Myocyte (in vitro differentiated cells): ENCODE data around the gene AMIGO1. TPM values are rescaled to one million over a fixed set of nuclear protein-coding genes. Genes with fewer than 3 reads are reported as not detected.

Source experiments
- DNase-seq: peaks from one replicate; pipeline ENCODE4 v3.0.0-alpha.2; 2012; ENCODE audit warnings: low read depth
- polyA plus RNA-seq: library from polyadenylated mRNA; unstranded; fragments of >200 nt; gene quantifications from one replicate; pipeline ENCODE4 v1.2.1, GENCODE V29; 2012; ENCODE audit warnings: missing spikeins
- total RNA-seq: library from RNA; depleted of rRNA; stranded (reverse); fragments of >200 nt; gene quantifications from 2 replicates; pipeline ENCODE4 v1.2.3, GENCODE V29; 2014

The AMIGO1 gene, protein sequence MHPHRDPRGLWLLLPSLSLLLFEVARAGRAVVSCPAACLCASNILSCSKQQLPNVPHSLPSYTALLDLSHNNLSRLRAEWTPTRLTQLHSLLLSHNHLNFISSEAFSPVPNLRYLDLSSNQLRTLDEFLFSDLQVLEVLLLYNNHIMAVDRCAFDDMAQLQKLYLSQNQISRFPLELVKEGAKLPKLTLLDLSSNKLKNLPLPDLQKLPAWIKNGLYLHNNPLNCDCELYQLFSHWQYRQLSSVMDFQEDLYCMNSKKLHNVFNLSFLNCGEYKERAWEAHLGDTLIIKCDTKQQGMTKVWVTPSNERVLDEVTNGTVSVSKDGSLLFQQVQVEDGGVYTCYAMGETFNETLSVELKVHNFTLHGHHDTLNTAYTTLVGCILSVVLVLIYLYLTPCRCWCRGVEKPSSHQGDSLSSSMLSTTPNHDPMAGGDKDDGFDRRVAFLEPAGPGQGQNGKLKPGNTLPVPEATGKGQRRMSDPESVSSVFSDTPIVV
- total RNA-seq, result 0.37 and 0.42 TPM in 2 replicates
- 0.73 TPM for polyA plus RNA-seq

DNA sequence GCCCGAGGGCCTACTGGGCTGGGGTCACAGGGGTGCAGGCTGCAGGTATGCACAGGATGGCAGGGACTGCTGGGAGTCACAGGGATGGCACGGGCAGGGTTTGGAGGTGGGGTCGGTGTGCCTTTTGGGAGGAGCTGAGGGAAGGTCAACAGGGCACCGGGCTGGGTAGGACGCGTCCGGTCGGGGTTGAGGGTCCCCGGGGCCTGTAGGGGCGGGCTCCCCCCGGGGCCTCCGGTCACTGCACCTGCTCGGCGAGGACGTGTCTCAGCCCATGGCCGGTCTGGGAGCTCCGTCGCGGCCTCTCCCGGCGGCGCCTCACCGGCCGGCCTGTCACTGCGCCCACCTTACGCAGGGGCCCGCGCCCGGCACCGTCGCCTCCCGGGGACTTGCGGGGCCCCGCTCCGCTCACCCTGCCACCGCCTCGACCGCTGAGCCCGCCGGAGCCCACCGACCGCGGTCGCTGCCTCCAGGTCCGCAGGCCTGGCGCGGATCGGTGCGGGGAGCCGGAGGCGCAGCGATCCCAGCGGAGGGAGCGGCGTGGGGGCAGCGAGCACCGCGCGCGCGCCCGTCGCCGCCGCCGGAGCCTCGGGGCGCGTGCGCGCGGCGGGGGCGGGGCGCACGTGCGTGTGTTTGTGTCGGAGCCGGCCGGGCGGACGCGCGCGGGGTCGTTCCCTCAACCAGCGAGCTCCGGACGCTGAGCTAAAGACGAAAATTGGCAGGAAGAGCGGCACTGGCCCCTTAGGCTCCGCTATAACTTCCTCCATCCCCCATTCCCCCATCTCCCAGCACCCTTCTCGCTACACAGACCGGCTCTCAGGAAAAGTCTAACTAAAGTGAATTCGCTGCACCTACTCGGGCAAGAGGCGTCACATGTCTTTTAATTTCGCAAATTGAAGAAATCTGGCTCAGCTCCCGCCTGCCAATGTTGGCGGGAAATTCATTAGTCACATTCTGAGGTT lies at the start of gene AMIGO1:
Gene AMIGO1, minus strand, starts transcription at position 552 of the 959 bp plus-strand sequence. CDS start 815 bp downstream, outside the sequence.
- DNase-seq, result no peak

DNA sequence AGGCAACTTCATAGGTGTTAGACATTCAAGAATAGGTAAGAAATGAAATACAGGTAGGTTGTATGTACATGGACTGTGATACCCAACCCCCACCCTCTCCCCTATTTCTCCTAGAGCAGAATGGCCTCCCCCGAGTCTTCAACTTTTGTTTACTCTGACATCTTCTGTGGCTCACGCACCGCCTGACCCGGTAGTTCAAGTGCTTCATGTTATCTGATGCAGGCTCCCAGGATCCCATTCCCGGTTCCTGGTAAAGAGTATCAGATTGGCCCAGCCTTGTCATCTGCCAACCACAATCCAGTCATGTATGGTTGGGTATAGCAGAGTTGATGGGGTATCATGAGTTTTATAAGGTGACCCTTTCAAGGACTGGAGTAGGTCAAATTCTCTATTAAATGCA lies 48.0 kb upstream of the AMIGO1 start:
- no peak for DNase-seq

DNA sequence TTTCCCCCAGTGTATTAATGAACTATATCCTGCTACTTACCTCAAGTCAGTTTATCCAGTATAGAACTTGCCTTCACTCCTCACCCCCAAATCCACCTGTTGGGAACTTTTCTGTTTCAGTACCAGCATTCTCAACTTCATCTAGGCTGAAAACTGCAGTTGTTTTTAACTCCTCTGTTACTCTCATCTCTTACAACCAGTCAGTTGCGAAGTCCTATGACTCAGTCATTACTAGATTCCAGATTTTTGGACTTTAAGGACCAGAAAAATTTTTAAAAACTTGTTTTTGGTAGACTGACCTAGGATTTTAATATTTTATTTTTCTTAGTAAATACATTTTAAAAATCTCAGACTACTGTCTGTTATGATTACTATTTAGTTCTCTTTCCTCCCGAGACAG lies 47.0 kb upstream of the AMIGO1 start:
- no peak for DNase-seq

DNA sequence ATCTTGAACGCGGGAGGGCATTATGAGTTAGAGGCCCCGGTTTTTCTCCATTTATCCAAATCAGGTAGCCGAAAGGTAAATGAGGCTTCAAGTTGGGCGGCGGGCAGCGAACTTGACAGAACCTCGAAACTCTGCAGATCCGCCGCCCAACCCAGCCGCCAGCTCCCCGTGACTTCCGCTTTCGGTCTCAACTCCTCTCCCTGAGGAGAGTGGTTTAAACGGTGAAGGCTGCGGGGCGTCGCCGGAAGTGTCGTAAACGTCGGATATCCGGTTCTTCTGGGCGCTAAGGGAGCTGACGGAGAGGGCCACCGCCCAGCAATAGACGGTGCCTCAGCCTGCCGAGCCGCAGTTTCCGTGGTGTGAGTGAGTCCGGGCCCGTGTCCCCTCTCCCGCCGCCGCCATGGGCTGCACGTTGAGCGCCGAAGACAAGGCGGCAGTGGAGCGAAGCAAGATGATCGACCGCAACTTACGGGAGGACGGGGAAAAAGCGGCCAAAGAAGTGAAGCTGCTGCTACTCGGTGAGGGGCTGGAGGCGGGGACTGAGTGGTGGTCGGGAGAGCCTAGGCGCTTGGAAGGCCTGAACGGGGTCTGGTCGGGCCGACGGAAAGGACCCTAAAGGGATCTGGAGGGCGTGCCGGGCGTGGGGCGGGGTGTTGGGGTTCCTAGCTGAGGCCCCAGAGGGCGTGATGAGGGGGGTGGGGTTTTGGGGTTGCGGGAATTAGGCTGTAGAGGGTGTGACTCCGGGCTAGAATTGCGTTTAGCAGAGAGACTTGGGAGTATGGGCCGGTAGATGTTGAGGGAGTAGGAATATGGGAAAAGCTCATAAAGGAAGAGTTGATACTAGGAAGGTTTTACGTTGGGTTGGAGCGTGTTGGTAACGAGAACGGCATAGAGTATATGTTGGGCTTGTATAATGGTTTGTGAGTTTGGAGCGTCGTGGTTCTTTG lies 39.1 kb upstream of the AMIGO1 start, which contains the start of gene GNAI3:
Gene GNAI3, plus strand, starts transcription at position 295 of the 947 bp plus-strand sequence. Its CDS starts 106 bp downstream, at position 401.
- peak; percentile 95 for DNase-seq

DNA sequence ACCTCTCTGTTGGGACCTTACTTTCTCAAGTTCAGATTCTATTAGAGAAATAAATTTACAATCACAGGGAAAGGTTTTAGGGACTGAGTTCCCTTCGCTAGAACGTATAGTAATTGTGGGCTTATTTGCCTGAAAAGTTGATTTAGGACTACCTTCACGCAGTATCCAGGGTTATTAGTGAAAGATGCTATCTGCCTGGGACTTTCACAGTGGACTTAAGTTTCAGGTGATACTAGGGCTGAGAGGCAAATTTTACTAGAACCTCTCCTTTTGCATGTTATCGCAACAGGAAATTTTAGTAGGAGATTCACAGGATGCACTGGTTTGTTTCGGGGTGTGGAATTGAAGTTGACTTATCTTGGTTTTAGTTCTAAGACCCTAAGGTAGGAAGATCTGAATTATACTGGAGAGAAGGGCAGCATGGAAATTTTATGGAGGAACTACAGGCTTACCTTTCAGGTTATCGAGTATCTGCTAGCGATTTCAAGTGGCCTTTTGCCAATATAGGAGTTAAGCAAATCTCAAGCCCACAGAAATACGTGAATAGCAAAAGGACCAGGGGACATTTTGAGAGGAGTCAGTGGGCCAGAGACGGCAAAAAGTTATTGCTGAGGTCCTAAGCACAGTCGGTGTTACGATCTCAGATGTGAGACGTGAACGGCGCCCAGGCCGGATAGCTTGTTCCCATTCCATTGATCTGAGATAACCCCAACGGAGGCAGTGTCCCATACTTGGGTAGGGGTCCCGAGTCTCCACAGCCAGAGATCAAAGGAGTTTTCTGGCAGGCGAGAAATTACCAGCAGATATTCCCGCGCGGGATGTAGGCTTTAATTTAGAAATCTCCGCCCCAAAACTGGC lies 38.2 kb upstream of the AMIGO1 start:
- DNase-seq, result no peak

DNA sequence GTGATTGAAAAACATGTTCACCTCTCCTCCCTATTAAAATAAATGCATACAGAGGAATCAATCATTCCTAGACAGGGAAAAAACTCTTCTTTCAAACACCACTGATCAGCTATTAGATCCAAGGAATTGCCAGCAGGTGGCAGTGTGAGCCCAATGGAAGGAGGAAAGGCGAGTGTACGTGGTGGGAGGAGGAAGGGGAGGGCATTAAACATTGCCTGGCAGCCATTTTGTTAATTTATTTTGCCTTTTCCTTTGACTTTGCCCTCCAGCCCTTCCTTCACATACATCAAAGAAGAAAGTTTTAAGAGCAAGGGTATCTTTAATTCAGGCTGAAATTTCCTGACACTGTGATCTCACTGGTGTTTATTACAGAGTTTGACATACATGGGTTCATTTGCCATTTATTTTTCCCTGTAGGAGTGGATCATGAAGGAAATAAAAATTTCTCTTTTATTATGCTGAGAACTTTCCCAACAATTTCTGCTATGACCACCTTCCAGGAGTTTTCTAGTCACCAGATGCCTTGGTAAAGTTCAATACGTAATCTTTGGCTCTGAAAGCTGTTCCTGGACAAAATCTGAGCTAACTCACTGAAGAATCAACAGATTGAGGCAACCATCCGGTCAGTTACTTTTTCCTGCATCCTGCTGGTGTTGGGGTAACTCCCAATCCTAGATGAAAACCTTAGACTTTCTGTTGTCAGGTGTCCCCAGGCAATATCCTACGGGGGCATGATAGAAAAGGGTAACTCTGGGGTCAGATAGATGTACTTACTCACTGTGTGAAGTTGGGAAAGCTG lies 37.0 kb upstream of the AMIGO1 start:
- peak; percentile 94 for DNase-seq

DNA sequence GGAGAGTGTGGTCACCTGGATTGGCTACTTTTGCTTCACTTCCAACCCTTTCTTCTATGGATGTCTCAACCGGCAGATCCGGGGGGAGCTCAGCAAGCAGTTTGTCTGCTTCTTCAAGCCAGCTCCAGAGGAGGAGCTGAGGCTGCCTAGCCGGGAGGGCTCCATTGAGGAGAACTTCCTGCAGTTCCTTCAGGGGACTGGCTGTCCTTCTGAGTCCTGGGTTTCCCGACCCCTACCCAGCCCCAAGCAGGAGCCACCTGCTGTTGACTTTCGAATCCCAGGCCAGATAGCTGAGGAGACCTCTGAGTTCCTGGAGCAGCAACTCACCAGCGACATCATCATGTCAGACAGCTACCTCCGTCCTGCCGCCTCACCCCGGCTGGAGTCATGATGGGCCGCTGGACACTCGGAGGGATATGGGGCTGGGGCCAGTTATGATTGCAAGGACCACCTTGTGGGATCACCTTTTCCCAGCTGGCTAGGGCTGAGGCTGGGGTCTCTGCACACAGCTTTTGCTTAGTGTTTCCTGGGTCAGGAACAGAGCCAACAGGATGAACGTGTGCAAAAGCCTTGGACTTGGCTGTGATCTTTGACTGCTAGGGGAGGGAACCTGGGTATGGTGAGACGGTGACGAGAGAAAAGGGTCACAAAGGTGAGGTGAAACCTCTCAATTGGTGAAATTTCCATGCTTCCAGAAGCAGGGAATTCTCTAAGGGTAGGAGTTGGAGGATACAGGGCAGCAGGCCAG lies 34.6 kb upstream of the AMIGO1 start:
- DNase-seq, result no peak

DNA sequence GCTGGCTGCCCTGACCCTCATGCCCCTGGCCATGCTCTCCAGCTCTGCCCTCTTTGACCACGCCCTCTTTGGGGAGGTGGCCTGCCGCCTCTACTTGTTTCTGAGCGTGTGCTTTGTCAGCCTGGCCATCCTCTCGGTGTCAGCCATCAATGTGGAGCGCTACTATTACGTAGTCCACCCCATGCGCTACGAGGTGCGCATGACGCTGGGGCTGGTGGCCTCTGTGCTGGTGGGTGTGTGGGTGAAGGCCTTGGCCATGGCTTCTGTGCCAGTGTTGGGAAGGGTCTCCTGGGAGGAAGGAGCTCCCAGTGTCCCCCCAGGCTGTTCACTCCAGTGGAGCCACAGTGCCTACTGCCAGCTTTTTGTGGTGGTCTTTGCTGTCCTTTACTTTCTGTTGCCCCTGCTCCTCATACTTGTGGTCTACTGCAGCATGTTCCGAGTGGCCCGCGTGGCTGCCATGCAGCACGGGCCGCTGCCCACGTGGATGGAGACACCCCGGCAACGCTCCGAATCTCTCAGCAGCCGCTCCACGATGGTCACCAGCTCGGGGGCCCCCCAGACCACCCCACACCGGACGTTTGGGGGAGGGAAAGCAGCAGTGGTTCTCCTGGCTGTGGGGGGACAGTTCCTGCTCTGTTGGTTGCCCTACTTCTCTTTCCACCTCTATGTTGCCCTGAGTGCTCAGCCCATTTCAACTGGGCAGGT lies 33.9 kb upstream of the AMIGO1 start:
- DNase-seq, result no peak

DNA sequence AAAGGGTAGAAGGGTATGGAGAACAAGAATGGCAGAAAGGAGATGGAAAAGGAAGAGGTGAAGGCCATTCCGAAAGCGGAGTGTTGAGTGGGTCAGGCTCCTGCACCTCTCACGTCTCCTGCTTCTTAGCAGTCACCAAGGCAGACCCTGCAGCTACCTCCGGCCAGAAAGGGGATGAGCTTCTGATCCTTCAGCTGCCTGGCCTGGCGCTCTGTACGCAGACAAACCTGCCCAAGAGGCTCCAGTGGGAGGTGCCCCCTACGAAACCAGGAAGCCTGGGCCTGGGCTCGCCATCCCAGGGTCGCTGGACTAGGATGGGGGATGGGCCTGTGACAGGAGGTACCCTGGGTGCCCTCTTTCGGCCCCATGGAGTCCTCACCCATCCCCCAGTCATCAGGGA lies 33.1 kb upstream of the AMIGO1 start:
- DNase-seq, result no peak

DNA sequence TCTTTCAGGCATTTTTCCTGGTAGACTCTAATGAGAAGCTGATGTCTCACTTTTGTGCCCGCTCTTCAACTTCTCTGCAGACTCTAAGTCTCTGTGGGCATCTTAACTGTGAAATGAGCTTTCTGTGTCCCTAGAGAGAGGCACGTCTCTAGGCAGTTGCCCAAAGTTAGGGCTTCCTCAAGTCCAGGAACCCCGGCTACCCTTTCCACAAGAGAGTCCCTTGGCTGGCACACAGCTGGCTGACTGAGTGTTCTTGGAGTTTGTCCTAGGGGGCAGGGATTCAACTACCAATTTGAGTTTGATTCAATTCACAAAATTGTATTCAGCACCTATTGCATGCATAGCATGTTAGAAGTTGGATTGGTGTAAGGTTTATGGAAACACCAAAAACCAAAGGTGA lies 31.6 kb upstream of the AMIGO1 start:
- DNase-seq, result no peak

DNA sequence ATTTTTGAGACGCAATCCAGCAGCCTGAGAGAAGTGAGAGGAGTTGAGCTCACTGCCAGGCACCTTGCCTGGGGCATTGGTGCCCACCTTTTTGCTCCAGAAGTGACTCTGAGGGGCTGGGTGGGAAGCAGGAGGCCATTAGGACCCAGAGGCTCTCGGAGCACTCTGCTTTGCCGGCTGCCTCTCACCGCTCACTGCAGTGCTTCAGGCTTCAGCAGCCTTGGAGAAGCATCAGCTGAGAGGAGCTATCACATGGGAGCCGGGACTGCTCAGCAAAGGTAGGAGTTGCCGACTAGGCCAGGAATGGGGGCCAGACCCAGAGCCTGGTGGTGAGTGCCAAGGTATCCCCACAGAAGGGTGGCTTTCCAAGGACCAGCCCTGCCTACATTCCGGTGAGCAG lies 30.1 kb upstream of the AMIGO1 start, which contains the start of gene GPR61:
Gene GPR61, plus strand, starts transcription at position 197 of the 400 bp plus-strand sequence. CDS start 3,151 bp downstream, outside the sequence.
- DNase-seq, result no peak

DNA sequence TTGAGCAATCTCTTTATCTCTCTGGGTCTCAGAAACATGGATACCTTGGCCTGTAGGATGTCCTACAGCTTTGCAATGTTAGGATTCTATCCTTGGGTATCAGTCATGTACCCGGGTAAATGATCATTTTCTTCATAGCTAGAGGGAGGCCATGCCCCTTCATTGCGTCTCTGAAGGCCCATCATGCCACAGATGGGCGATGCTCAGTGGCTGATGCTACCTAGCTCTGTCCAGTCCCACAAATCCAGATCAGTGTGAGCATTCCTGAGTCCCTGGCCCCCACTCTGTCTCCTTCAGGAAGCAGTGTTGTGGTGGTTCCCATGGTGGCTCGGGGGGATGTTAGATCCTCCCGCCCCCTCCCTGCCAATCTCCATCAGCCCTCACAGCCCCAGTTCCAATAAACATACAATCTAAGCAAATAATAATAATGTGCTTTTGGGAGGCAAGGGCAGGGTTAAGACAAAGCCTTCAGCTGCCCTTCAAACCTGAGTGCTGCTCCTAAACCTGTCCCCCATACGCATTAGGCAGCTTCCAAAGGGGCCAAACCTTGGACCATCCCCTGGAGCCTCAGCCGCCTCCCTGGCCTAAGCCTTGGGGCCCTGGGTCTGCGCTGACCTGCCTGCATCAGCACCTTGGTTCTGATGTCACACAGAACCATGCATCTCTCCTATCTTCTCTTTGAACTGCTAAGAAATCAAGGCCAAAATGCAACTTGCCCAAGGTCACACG lies 29.5 kb upstream of the AMIGO1 start:
- DNase-seq, result no peak

DNA sequence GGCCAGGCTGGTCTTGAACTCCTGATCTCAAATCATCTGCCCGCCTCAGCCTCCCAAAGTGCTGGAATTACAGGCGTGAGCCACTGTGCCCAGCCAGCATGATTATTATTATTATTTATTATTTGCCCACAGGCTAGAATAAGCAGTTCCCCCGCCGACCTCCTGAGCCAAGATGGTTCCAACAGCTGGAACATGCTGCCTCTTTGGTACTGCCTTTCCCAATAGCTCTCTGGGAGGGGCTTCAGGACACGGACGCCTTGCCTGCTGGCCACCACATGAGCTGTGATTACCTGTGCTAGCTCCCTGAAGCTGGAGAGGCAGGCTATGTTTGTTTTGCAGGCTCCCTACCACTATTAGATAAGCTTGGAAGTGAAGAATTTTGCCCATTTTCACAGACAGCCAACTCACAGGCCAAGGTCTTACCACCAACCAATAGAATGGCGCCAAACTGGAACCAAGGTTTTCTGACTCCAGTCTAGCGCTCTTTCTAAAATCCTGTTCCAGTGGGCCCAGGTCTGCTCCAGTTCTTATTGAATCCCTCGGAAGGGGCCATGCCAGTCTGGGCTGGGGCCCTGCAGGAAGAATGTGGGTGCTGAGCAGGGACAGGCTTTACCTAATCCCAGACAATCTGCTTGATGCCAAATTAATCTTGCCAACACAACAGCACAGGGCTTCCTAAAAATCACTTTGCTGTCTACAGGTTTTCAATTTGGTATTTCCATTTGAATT lies 28.1 kb upstream of the AMIGO1 start:
- no peak for DNase-seq

DNA sequence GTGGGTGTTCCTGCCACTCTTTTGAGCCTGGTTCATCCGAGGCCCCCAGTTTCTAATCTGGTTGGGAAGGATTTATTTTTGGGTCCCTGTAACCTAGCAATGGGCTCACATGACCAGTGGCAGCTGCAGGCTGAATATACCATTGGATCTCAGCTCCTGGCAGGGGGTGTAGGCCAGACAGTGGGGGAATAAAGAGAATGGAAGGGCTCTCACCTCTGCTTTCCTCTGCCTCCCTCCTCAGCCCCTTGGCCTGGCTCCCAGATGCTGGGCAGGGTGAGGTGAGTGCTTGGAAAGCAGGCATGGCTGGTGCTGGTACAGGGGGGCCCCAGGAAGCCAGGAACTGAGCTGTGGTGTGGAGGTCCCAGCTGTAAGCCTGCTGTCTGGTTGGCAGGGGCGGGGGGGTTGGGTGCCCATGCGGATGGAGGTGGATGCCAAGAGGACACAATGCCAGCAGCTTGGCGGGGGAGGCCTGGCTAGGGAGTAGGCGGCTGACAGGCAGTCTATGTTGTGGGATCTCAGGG lies 26.5 kb upstream of the AMIGO1 start:
- peak; percentile 96 for DNase-seq

DNA sequence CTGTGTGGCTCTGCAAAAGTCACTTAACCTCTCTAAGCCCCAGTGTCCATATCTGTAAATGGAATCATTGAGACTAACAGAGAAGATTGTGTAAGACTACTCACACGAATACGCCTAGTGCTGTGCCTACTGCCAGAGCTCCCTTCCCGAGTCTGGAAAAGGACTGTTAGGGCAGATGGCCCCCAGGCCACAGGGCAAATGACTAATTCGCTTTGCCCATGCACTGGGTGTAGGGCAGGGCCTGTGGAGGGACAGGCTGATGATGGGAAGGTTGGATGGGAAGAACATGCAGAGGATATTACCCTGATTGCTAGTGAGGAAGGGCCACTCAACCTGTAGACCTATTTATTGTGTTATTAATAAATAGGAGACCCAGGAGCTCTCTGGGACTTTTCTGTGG lies 26.0 kb upstream of the AMIGO1 start:
- DNase-seq, result peak; percentile 65
